Measurements from ENCODE around the gene MAP3K10. TPM values are rescaled to one million over a fixed set of nuclear protein-coding genes. Genes with fewer than 3 reads are reported as not detected.

The MAP3K10 gene
- total and polyA plus RNA-seq, 4 donors = 11.1 to 99.7 (median 50.6) TPM

DNA sequence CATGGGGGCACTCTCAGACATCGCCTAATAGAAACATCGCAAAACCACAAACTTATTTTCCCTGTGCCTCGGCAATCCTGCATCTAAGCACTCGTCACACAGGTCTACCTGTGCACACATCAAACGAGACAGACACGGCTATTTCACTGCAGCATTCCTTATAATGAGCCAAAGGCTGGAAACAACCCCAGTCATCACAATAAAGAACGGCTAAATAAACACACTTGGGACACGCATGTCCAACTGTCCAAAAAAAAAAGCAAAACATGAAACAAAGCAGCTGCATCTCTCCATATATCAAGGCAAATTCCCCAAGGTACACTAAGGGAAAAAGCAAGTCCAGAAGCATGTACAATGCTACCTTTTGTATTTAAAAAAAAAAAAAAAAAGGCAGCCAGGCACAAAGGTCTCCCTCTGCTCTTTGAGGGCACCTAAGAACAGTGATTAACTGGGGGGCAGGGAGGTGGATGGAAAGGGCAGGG lies 62.4 kb downstream of the MAP3K10 start:
- Histone ChIP-seq H3K4me1 (ENCODE audit: control insufficient read depth, insufficient read depth, low read length) (peaks cover 7% of the 10 kb centered on the region), H3K4me3 (ENCODE audit: low read depth, low read length) (no peak overlapping the region), H3K9me3 (ENCODE audit: control insufficient read depth, insufficient read depth, low read length) (no peaks in the 10 kb centered on the region), H3K27me3 (ENCODE audit: control insufficient read depth, insufficient read depth, low read length) (no peaks in the 10 kb centered on the region), H3K36me3 (ENCODE audit: control insufficient read depth, insufficient read depth, low read length) (peaks cover 59% of the 10 kb centered on the region), H3K27ac (ENCODE audit: low read depth, low read length) (no peak overlapping the region)
- WGBS (ENCODE audit: insufficient coverage) = 78% methylated on average over 8 of the region's 8 CpGs
- DNase-seq (ENCODE audit: low read depth in 4 of 6, low spot score in 6 of 6) = peak in 1 of 6 donors; percentile 7

DNA sequence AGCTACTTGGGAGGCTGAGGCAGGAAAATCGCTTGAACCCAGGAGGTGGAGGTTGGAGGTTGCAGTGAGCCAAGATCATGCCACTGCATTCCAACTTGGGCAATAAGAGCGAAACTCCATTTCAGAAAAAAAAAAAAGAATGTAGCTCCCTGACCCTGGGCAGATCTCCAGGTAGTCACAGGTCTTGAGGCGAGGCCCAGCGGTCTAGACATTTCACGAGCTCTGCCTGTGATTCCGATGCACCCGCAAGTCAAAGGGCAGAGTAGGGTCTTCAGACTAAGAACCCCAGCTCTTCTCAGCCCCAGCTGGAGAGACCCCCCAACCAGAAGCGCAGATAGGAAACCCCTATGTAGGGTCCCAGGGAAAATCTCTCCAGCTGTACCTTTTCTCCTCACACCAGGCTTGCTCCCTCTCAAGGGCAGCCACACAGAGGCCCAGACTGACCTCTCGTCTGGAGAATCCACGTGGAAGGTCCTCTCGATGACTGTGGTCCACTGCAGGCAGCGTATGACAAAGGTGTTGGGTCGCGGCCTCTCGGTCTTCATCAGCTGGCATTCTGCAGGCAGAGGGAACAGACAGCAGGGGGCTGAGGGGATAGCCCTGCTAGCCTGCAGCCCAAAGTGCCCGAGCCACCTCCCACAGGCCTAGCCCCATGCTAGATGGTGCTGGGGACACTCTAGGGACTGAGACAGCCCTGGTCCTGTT lies 63.6 kb downstream of the MAP3K10 start:
- H3K27me3 ChIP-seq (ENCODE audit: control insufficient read depth, insufficient read depth, low read length) = no peaks in the 10 kb centered on the region
- H3K9me3 ChIP-seq (ENCODE audit: control insufficient read depth, insufficient read depth, low read length) = no peaks in the 10 kb centered on the region
- H3K4me1 ChIP-seq (ENCODE audit: control insufficient read depth, insufficient read depth, low read length) = no peaks in the 10 kb centered on the region
- H3K36me3 ChIP-seq (ENCODE audit: control insufficient read depth, insufficient read depth, low read length) = peaks cover 49% of the 10 kb centered on the region
- no peak for DNase-seq (ENCODE audit: low read depth in 4 of 6, low spot score in 6 of 6)
- 96% methylated on average over 14 of the region's 16 CpGs for WGBS (ENCODE audit: insufficient coverage)
- no peak overlapping the region for H3K27ac ChIP-seq (ENCODE audit: low read depth, low read length)
- no peak overlapping the region for H3K4me3 ChIP-seq (ENCODE audit: low read depth, low read length)

DNA sequence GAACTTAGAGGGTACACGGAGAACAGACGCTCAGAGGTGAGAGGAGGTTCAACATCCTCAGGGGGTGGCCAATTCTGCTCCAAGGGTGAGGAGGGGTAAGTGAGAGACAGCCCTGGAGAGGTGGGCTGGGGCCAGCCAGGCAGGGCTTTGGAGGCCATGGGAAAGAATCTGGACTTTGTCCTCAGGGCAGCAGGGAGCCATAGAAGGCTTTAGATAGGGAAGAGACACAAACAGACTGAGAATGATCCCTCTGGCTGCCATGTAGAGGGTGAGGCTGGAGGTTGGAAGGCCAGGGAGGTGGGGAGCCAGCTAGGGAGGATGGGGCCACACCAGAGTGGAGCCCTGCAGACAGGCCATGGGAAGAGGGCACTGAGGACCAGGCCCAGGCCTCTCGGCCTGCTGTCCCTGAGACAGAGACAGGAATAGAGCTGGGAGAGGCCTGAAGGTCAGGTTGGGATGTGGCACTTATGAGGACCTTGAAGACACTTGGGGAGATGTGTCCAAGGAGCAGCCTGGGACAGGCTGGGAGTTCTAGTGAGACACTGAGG lies 64.5 kb downstream of the MAP3K10 start:
- H3K36me3 ChIP-seq (ENCODE audit: control insufficient read depth, insufficient read depth, low read length) = peaks cover 42% of the 10 kb centered on the region
- 84% methylated on average over 3 of the region's 3 CpGs for WGBS (ENCODE audit: insufficient coverage)
- H3K27ac ChIP-seq (ENCODE audit: low read depth, low read length) = no peak overlapping the region
- H3K27me3 ChIP-seq (ENCODE audit: control insufficient read depth, insufficient read depth, low read length) = no peaks in the 10 kb centered on the region
- H3K9me3 ChIP-seq (ENCODE audit: control insufficient read depth, insufficient read depth, low read length) = no peaks in the 10 kb centered on the region
- H3K4me1 ChIP-seq (ENCODE audit: control insufficient read depth, insufficient read depth, low read length) = no peaks in the 10 kb centered on the region
- no peak for DNase-seq (ENCODE audit: low read depth in 4 of 6, low spot score in 6 of 6)
- H3K4me3 ChIP-seq (ENCODE audit: low read depth, low read length) = no peak overlapping the region

DNA sequence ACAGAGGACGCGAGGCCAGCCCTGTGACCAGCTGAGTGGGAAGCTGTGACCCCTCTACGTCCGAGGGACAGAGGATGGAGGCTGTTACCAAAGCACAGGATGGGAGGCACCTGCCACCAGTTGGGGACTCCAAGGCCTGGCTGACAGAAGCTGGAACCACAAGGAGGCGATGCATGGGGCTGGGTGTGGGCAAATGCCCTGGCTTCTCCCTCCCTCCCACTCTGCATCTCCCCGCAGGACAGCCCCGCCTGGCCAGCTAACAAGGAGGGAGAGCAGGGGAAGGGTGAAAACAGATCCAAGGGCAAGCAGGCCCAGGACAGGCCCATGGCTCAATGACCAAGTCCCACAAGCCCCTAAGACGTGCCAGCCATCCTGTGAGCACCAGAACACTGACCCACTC lies 65.3 kb downstream of the MAP3K10 start:
- no peaks in the 10 kb centered on the region for H3K9me3 ChIP-seq (ENCODE audit: control insufficient read depth, insufficient read depth, low read length)
- no peak overlapping the region for H3K4me3 ChIP-seq (ENCODE audit: low read depth, low read length)
- H3K27me3 ChIP-seq (ENCODE audit: control insufficient read depth, insufficient read depth, low read length) = no peaks in the 10 kb centered on the region
- WGBS (ENCODE audit: insufficient coverage) = 93% methylated on average over 7 of the region's 8 CpGs
- no peaks in the 10 kb centered on the region for H3K4me1 ChIP-seq (ENCODE audit: control insufficient read depth, insufficient read depth, low read length)
- peaks cover 43% of the 10 kb centered on the region for H3K36me3 ChIP-seq (ENCODE audit: control insufficient read depth, insufficient read depth, low read length)
- no peak for DNase-seq (ENCODE audit: low read depth in 4 of 6, low spot score in 6 of 6)
- H3K27ac ChIP-seq (ENCODE audit: low read depth, low read length) = no peak overlapping the region

DNA sequence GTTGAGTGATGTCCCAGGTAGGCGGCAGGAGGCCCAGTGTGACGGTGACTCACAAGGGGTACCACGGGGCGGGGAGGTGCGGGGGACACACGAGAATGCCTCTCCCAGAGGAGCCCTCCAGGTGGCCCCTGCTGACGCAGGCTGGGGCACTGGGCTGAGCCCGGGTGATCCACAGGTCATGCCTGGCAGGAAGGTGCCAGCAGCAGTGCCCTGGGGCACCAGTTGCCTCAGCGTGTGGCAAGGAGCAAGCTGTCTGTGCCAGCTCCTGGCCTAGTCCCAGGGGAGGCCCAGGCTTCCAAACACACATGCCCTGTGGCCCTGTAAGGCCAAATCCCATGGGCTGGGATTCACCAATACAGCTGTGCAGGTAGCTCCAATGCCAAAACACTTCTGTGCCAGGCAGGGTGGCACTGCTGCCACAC lies 65.9 kb downstream of the MAP3K10 start:
- DNase-seq (ENCODE audit: low read depth in 4 of 6, low spot score in 6 of 6) = no peak
- Histone ChIP-seq H3K9me3 (ENCODE audit: control insufficient read depth, insufficient read depth, low read length) (no peaks in the 10 kb centered on the region), H3K27ac (ENCODE audit: low read depth, low read length) (no peak overlapping the region), H3K4me1 (ENCODE audit: control insufficient read depth, insufficient read depth, low read length) (no peaks in the 10 kb centered on the region), H3K36me3 (ENCODE audit: control insufficient read depth, insufficient read depth, low read length) (peaks cover 39% of the 10 kb centered on the region), H3K4me3 (ENCODE audit: low read depth, low read length) (no peak overlapping the region), H3K27me3 (ENCODE audit: control insufficient read depth, insufficient read depth, low read length) (no peaks in the 10 kb centered on the region)
- WGBS (ENCODE audit: insufficient coverage) = 92% methylated on average over 9 of the region's 9 CpGs

DNA sequence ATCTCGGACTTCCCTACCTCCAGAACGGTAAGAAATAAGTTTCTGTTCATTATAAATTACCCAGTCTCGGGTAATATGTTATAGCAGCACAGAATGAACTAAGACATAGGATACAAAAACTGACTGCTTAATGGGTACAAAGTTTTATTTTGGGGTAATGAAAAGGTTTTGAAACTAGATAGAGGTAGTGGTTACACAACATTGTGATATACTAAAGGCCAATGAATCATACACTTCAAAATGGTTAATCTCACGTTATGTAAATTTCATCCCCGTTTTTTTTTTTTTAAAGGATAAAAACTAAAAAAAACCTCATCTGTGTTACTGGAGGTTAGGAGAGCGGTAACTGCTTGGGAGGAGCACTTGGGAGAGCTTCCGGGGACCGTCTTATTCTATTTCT lies 70.4 kb downstream of the MAP3K10 start:
- no peak for DNase-seq (ENCODE audit: low read depth in 4 of 6, low spot score in 6 of 6)
- Histone ChIP-seq H3K9me3 (ENCODE audit: control insufficient read depth, insufficient read depth, low read length) (no peaks in the 10 kb centered on the region), H3K4me1 (ENCODE audit: control insufficient read depth, insufficient read depth, low read length) (peaks cover 16% of the 10 kb centered on the region), H3K27me3 (ENCODE audit: control insufficient read depth, insufficient read depth, low read length) (no peaks in the 10 kb centered on the region), H3K27ac (ENCODE audit: low read depth, low read length) (no peak overlapping the region), H3K36me3 (ENCODE audit: control insufficient read depth, insufficient read depth, low read length) (peaks cover 53% of the 10 kb centered on the region), H3K4me3 (ENCODE audit: low read depth, low read length) (no peak overlapping the region)
- WGBS (ENCODE audit: insufficient coverage) = no CpG with 5 or more reads among the region's 8 CpGs

DNA sequence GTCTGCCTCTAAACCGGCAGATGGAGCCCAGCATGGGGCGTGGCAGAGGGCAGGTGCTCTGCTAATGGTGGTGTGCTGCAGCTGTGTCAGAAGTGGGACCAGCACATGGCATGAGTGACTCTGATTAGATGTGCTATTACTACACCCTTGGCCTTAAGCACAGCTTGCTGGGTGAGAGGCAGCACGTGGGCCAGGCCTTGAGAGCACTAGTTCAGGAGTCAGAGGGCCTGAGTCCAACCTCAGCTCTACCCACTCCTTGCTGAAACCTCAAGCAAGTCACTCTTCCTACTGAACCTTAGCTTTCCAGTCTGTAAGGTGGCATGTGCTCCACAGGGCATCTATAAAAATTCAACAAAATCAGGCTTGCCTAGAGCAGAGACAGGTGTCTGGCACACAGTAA lies 71.2 kb downstream of the MAP3K10 start:
- DNase-seq (ENCODE audit: low read depth in 4 of 6, low spot score in 6 of 6) = no peak
- peaks cover 24% of the 10 kb centered on the region for H3K4me1 ChIP-seq (ENCODE audit: control insufficient read depth, insufficient read depth, low read length)
- WGBS (ENCODE audit: insufficient coverage) = 96% methylated on average over 3 of the region's 3 CpGs

DNA sequence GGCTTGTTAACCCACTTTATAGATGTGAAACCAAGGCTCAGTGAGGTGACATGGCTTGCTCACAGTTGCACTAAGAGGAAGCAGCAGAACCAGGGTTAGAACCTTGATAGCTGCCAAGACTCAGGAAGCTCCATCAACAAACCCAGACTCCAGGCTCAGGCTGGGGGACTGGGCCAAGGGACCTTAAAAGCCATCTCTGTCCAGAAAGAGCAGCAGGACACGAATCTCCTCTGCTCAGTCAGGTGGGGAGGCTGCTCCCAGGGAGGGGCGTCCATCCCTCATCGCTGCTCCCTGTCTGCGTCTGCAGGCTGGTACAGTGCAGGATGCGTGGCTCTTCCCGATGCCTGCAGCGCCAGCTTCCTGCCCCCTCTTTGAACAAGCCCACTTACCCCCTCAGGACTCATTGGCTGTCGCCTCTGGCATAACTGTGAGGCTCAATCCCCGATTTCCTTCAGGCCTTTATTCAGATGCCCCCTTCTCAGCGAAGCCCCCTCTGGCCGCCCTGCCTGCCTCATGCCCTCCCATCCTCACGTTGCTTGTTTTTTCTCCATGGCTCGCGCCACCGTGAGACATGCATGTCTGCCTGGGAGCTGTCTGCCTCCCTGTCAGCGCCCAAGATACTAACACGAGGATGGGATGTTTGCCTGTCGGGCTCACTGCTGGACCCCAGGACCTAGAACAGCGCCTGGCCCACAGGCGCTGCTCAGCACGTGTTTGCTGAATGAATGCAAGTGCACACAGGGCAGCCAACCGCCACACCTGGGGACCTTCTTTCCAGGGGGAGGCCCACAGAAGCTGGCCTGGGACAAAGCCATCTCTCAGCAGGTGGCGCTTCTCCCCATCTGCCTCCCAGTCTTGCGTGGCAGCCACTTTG lies 72.5 kb downstream of the MAP3K10 start:
- Histone ChIP-seq H3K9me3 (ENCODE audit: control insufficient read depth, insufficient read depth, low read length) (no peaks in the 10 kb centered on the region), H3K27ac (ENCODE audit: low read depth, low read length) (no peak overlapping the region), H3K36me3 (ENCODE audit: control insufficient read depth, insufficient read depth, low read length) (peaks cover 58% of the 10 kb centered on the region), H3K4me1 (ENCODE audit: control insufficient read depth, insufficient read depth, low read length) (peaks cover 29% of the 10 kb centered on the region), H3K27me3 (ENCODE audit: control insufficient read depth, insufficient read depth, low read length) (no peaks in the 10 kb centered on the region), H3K4me3 (ENCODE audit: low read depth, low read length) (no peak overlapping the region)
- 85% methylated on average over 24 of the region's 24 CpGs for WGBS (ENCODE audit: insufficient coverage)
- no peak for DNase-seq (ENCODE audit: low read depth in 4 of 6, low spot score in 6 of 6)

More for the DNA sequence above, 71.2 kb downstream of the MAP3K10 start:
- Histone ChIP-seq H3K4me3 (ENCODE audit: low read depth, low read length) (no peak overlapping the region), H3K36me3 (ENCODE audit: control insufficient read depth, insufficient read depth, low read length) (peaks cover 50% of the 10 kb centered on the region), H3K27ac (ENCODE audit: low read depth, low read length) (no peak overlapping the region), H3K27me3 (ENCODE audit: control insufficient read depth, insufficient read depth, low read length) (no peaks in the 10 kb centered on the region), H3K9me3 (ENCODE audit: control insufficient read depth, insufficient read depth, low read length) (no peaks in the 10 kb centered on the region)

DNA sequence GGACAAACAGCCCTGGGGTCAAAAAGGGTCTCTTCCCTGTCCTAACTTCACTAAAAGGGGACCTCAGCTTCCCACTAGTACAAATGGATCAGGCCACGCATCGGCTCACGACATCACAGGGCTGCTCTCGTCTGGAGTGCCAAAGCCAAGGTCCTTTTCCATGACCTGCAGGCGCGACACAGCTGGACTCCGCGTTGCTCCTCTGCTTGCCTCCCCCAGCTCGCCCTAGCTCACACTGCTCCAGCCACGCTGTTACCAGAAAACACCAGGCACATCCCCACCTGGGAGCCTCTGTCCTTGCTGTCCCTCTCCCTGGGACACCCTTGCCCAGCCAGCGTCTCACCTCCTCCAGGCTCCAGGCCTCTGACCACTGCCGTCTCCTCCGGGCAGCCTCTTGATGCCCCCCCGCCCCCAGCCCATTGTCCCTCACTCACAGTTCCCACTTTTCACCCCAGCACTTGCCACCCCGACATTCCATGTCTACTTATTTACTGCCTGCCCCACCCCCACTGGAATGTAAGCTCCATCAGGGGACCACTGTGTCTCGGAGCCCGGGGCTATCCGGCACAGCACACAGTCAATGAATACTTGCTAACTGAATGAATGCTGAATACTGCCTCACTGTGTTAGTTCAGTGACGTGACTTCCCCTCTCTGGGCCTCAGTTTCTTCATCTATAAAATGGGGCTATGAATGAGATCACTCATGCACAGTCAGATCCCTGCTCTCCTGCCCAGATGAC lies 73.3 kb downstream of the MAP3K10 start:
- 78% methylated on average over 18 of the region's 19 CpGs for WGBS (ENCODE audit: insufficient coverage)
- Histone ChIP-seq H3K4me1 (ENCODE audit: control insufficient read depth, insufficient read depth, low read length) (peaks cover 29% of the 10 kb centered on the region), H3K36me3 (ENCODE audit: control insufficient read depth, insufficient read depth, low read length) (peaks cover 62% of the 10 kb centered on the region)

More for the DNA sequence above, 73.3 kb downstream of the MAP3K10 start:
- Histone ChIP-seq H3K4me3 (ENCODE audit: low read depth, low read length) (no peak overlapping the region), H3K27me3 (ENCODE audit: control insufficient read depth, insufficient read depth, low read length) (no peaks in the 10 kb centered on the region), H3K27ac (ENCODE audit: low read depth, low read length) (no peak overlapping the region), H3K9me3 (ENCODE audit: control insufficient read depth, insufficient read depth, low read length) (no peaks in the 10 kb centered on the region)
- no peak for DNase-seq (ENCODE audit: low read depth in 4 of 6, low spot score in 6 of 6)

All from spinal cord (tissue), 10 donors.